B cell (primary cell): ENCODE data around the gene PEX11G. TPM values are rescaled to one million over a fixed set of nuclear protein-coding genes. Genes with fewer than 3 reads are reported as not detected.

Experiments
- ATAC-seq: fragments of 200-7000 bp; cut with Tn5 transposase; one replicate; pipeline ENCODE4 v1.10.0; 2021; ENCODE audit warnings: low read depth, mild to moderate bottlenecking, moderate number of reproducible peaks, moderate library complexity
- CTCF ChIA-PET: fragments of 350-600 bp; sonication (Branson Sonifier 250); formaldehyde crosslinking; loops from one replicate; lab custom pipeline; 2021; ENCODE audit warnings: antibody characterized with exemption, inconsistent platforms; lab: Charles Lee
- POLR2A ChIA-PET: fragments of 350-600 bp; sonication (Branson Sonifier 250); formaldehyde crosslinking; loops from one replicate; lab custom pipeline; 2021; ENCODE audit warnings: antibody characterized with exemption; lab: Charles Lee
- DNase-seq: peaks from one replicate; pipeline ENCODE4 v3.0.0; 2013
- H2AFZ ChIP-seq: 2 replicates; pipeline ENCODE4 v1.6.1; 2012; ENCODE audit warnings: mild to moderate bottlenecking, low read depth, low read length; ENCODE audit not compliant: insufficient read depth, poor library complexity, severe bottlenecking
- H3K27ac ChIP-seq, 2 donors: 1 replicate in 1 of 2; 2 replicates in 1 of 2; pipeline ENCODE4 v1.5.1; 2012 to 2013; ENCODE audit warnings: low read length in 2 of 2, mild to moderate bottlenecking in 2 of 2, moderate library complexity in 1 of 2
- H3K27me3 ChIP-seq, 4 experiments: fragments of 200-600 bp in 1 of 4; sonication (generic) in 1 of 4; replicated peaks in 1 of 4; 1 replicate in 2 of 4; 2 replicates in 2 of 4; pipeline versions ENCODE4 v1.6.1 to v1.7.0; 2013 to 2016; ENCODE audit warnings: low read length in 3 of 4, mild to moderate bottlenecking in 2 of 4, mixed read lengths in 1 of 4, moderate library complexity in 1 of 4; ENCODE audit not compliant: insufficient read depth in 4 of 4, control insufficient read depth in 3 of 4; ENCODE audit errors: control extremely low read depth in 1 of 4
- H3K36me3 ChIP-seq, 2 experiments: replicated peaks in 1 of 2; 1 replicate in 1 of 2; 2 replicates in 1 of 2; pipeline versions ENCODE4 v1.6.1 to v1.7.1; 2013; ENCODE audit warnings: low read length in 1 of 2; ENCODE audit not compliant: insufficient read depth in 2 of 2, control insufficient read depth in 1 of 2; ENCODE audit errors: control extremely low read depth in 1 of 2, extremely low read depth in 1 of 2
- H3K4me1 ChIP-seq, 2 donors: fragments of 200-600 bp in 1 of 2; sonication (generic) in 1 of 2; 1 replicate in 1 of 2; 2 replicates in 1 of 2; pipeline versions ENCODE4 v1.5.1 to v1.6.1; 2013 to 2017; ENCODE audit warnings: low read length in 2 of 2; ENCODE audit not compliant: control insufficient read depth in 2 of 2, insufficient read depth in 2 of 2
- H3K4me2 ChIP-seq: replicated peaks from 2 replicates; pipeline ENCODE3; 2012; ENCODE audit warnings: mild to moderate bottlenecking, low read depth, low read length; ENCODE audit not compliant: poor library complexity, severe bottlenecking
- H3K4me3 ChIP-seq, 5 experiments: fragments of 200-600 bp in 1 of 5; sonication (generic) in 1 of 5; 1 replicate in 3 of 5; 2 replicates in 2 of 5; pipeline versions ENCODE4 v1.5.1 to v1.7.0; 2011 to 2016; ENCODE audit warnings: low read length in 4 of 5, mild to moderate bottlenecking in 4 of 5, low read depth in 2 of 5, control low read depth in 1 of 5, moderate library complexity in 1 of 5; ENCODE audit not compliant: insufficient read depth in 1 of 5; ENCODE audit errors: control extremely low read depth in 1 of 5, extremely low read depth in 1 of 5
- H3K79me2 ChIP-seq: fragments of 200-600 bp; sonication (generic); one replicate; pipeline ENCODE4 v1.6.0; 2016; ENCODE audit warnings: low read length; ENCODE audit not compliant: control insufficient read depth, insufficient read depth
- H3K9ac ChIP-seq: fragments of 200-600 bp; sonication (generic); 2 replicates; pipeline ENCODE4 v1.6.1; 2017; ENCODE audit warnings: mild to moderate bottlenecking, low read length, moderate library complexity
- H3K9me3 ChIP-seq, 3 donors: one replicate each; pipeline versions ENCODE4 v1.6.1 to v1.7.1; 2013; ENCODE audit warnings: low read length in 2 of 3; ENCODE audit not compliant: control insufficient read depth in 2 of 3, insufficient read depth in 1 of 3; ENCODE audit errors: control extremely low read depth in 1 of 3
- H4K20me1 ChIP-seq: 2 replicates; pipeline ENCODE4 v1.6.0; 2012; ENCODE audit warnings: mild to moderate bottlenecking, low read length; ENCODE audit not compliant: insufficient read depth, control insufficient read depth, poor library complexity, severe bottlenecking
- H3K27ac Mint-ChIP-seq: one replicate; pipeline ENCODE4 v1.8.0; 2021; ENCODE audit warnings: mixed read lengths
- H3K27me3 Mint-ChIP-seq: one replicate; pipeline ENCODE4 v1.8.0; 2021; ENCODE audit warnings: mixed read lengths
- H3K4me1 Mint-ChIP-seq: one replicate; pipeline ENCODE4 v1.8.0; 2021; ENCODE audit warnings: mixed read lengths
- H3K4me3 Mint-ChIP-seq: one replicate; pipeline ENCODE4 v1.8.0; 2021; ENCODE audit warnings: mixed read lengths
- H3K9me3 Mint-ChIP-seq: one replicate; pipeline ENCODE4 v1.8.0; 2022; ENCODE audit warnings: mixed read lengths; ENCODE audit not compliant: insufficient read depth
- EZH2 ChIP-seq: IDR thresholded peaks from 2 replicates; pipeline ENCODE4 v1.6.1; 2012; ENCODE audit warnings: borderline replicate concordance, low read depth, mild to moderate bottlenecking, moderate library complexity, low read length; ENCODE audit not compliant: insufficient read depth, poor library complexity, severe bottlenecking
- WGBS: methylation state at CpG from one replicate; pipeline ENCODE4 v1.1.5; 2013; ENCODE audit warnings: missing lambda C conversion rate; ENCODE audit not compliant: insufficient coverage; 5-methylcytosine and 5-hydroxymethylcytosine counted together
- intact Hi-C: fragments of 100-400 bp; cut with micrococcal nuclease; formaldehyde crosslinking; loops from one replicate; pipeline ENCODE4 v1.10.0; 2022
- polyA plus RNA-seq: library from polyadenylated mRNA; depleted of rRNA; stranded (reverse); fragments of >200 nt; gene quantifications from 2 replicates; pipeline ENCODE4 v1.2.3, GENCODE V29; 2012
- total RNA-seq, 2 donors: library from RNA; stranded (reverse); fragments of 120-200 nt in 1 of 2; gene quantifications; 1 replicate in 1 of 2; 2 replicates in 1 of 2; pipeline versions ENCODE4 v1.2.3 to v1.2.4, GENCODE V29; 2013 to 2022
- TF ChIP-seq, protein P1 (sequence below): fragments of 200-600 bp; IDR thresholded peaks from one replicate; pipeline ENCODE4 v1.8.0; 2022; ENCODE audit warnings: antibody characterized with exemption, mild to moderate bottlenecking

Gene PEX11G
- total and polyA plus RNA-seq, 2 donors (not counting 1 experiment from before 2014, with no cell fraction given), result 0.40 to 0.62 TPM

DNA sequence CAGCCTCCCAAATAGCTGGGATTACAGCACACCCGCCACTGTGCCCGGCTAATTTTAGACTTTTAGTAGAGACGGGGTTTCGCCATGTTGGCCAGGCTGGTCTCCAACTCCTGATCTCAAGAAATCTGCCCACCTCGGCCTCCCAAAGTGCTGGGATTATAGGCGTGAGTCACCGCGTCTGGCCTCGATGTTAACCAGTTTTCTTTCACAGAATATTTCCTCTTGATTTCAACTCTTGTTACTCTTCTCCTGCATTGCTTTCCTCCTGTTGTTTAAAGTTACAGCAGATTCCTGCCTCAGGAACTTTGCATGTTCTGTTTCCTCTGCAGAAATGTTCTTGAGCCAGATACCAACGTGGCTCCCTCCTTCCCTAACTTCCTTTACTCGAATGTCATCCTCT is 3.7 kb upstream of the PEX11G start:
- peaks cover 10% of the 10 kb centered on the region for H3K27me3 Mint-ChIP-seq
- ATAC-seq (no peak), DNase-seq (no peak)
- Histone ChIP-seq H3K9me3 (no peaks in the 10 kb centered on the region), H3K4me2 (no peak overlapping the region), H4K20me1 (no peaks in the 10 kb centered on the region), H3K27me3 (peaks cover 0 to 8% (median 2%) of the 10 kb centered on the region in 4 experiments), H3K4me3 (no peak overlapping the region), H3K36me3 (no peaks in the 10 kb centered on the region), H3K27ac (no peak overlapping the region), H2AFZ (no peak overlapping the region), H3K9ac (no peak overlapping the region), H3K79me2 (peaks cover 2% of the 10 kb centered on the region), H3K4me1 (peaks cover 5 to 14% of the 10 kb centered on the region in 2 donors)
- intact Hi-C loops, result no loop called here
- ChIA-PET CTCF (no interaction called here), POLR2A (interaction anchor here (0.7 kb wide), 1 partner anchor 43 kb away, joined by 3 read pairs; no protein-coding TSS in a partner anchor)
- no peaks in the 10 kb centered on the region for H3K9me3 Mint-ChIP-seq
- peaks cover 7% of the 10 kb centered on the region for H3K4me1 Mint-ChIP-seq
- 84% methylated on average over 11 of the region's 11 CpGs for WGBS
- no peak overlapping the region for H3K27ac Mint-ChIP-seq
- no peak for TF ChIP-seq EZH2
- TF ChIP-seq, protein P1, sequence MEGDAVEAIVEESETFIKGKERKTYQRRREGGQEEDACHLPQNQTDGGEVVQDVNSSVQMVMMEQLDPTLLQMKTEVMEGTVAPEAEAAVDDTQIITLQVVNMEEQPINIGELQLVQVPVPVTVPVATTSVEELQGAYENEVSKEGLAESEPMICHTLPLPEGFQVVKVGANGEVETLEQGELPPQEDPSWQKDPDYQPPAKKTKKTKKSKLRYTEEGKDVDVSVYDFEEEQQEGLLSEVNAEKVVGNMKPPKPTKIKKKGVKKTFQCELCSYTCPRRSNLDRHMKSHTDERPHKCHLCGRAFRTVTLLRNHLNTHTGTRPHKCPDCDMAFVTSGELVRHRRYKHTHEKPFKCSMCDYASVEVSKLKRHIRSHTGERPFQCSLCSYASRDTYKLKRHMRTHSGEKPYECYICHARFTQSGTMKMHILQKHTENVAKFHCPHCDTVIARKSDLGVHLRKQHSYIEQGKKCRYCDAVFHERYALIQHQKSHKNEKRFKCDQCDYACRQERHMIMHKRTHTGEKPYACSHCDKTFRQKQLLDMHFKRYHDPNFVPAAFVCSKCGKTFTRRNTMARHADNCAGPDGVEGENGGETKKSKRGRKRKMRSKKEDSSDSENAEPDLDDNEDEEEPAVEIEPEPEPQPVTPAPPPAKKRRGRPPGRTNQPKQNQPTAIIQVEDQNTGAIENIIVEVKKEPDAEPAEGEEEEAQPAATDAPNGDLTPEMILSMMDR, result no peak
- H3K4me3 Mint-ChIP-seq, result no peak overlapping the region

DNA sequence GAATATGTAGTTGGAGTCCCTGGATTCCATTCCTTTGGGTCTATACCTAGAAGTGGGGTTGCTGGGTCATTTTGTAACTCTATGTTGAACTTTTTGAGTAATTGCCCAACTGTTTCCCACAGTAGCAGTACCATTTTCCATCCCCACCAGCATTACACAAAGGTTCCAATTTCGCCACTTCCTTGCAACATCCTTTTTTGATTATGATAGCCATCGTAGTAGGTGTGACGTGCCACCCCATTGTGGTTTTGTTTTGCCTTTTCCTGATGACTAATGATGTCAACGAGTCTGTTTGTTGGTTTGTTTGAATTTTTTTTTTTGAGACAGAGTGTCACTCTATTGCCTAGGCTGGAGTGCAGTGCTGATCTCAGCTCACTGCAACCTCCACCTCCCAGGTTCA is 3.3 kb upstream of the PEX11G start:
- ATAC-seq, result no peak
- Mint-ChIP-seq H3K4me3 (no peak overlapping the region), H3K27me3 (peaks cover 6% of the 10 kb centered on the region), H3K4me1 (peaks cover 7% of the 10 kb centered on the region), H3K9me3 (no peaks in the 10 kb centered on the region), H3K27ac (no peak overlapping the region)
- no peak overlapping the region for H3K4me2 ChIP-seq
- no peak for TF ChIP-seq EZH2
- TF ChIP-seq, protein P1, result no peak
- H3K4me1 ChIP-seq, result peaks cover 5 to 14% of the 10 kb centered on the region in 2 donors
- peaks cover 0 to 4% (median 2%) of the 10 kb centered on the region in 4 experiments for H3K27me3 ChIP-seq
- no peak overlapping the region for H3K27ac ChIP-seq
- no peaks in the 10 kb centered on the region for H3K36me3 ChIP-seq
- POLR2A ChIA-PET, result no interaction called here
- 50% methylated on average over 1 of the region's 4 CpGs for WGBS
- no peaks in the 10 kb centered on the region for H4K20me1 ChIP-seq
- peaks cover 2% of the 10 kb centered on the region for H3K79me2 ChIP-seq
- H3K9me3 ChIP-seq, result no peaks in the 10 kb centered on the region
- CTCF ChIA-PET, result interaction anchor here (1.0 kb wide), 1 partner anchor 76 kb away, joined by 5 read pairs; no protein-coding TSS in a partner anchor
- no peak overlapping the region for H2AFZ ChIP-seq
- intact Hi-C loops, result no loop called here
- no peak for DNase-seq
- H3K9ac ChIP-seq, result no peak overlapping the region
- H3K4me3 ChIP-seq, result no peak overlapping the region
